Measurements from ENCODE around the gene RPS26.

RPS26 gene

GRCh38 chr12:56029166-56029519 is 12.6 kb upstream of the RPS26 start:
- POLR2A ChIA-PET, result interaction anchor here (0.6 to 1.7 kb wide), 7 partner anchors 11 to 123 kb away, joined by 3 to 8 read pairs (median 3); partner anchors contain the start of genes SUOX and ZC3H10
- TF ChIP-seq FOXK2 (IDR thresholded peaks at IDR 0.05) (no peak), NFRKB (IDR thresholded peaks at IDR 0.05) (no peak), FOXM1 (IDR thresholded peaks at IDR 0.05; ENCODE audit: borderline replicate concordance) (no peak), SP1 (IDR thresholded peaks at IDR 0.05) (no peak), ZNF384 (IDR thresholded peaks at IDR 0.05) (no peak), LEF1 (IDR thresholded peaks at IDR 0.05; ENCODE audit: borderline replicate concordance) (no peak), SUZ12 (IDR thresholded peaks at IDR 0.05) (no peak), L3MBTL2 (conservative IDR thresholded peaks at IDR 0.05) (no peak), HDGF (IDR thresholded peaks at IDR 0.05; ENCODE audit: borderline replicate concordance) (no peak), BHLHE40 (IDR thresholded peaks at IDR 0.05; ENCODE audit: borderline replicate concordance) (no peak), PKNOX1 (IDR thresholded peaks at IDR 0.05) (no peak), ARNT (IDR thresholded peaks at IDR 0.05) (no peak), CTBP1 (IDR thresholded peaks at IDR 0.05; ENCODE audit: borderline replicate concordance) (no peak), ELF4 (IDR thresholded peaks at IDR 0.05) (no peak), FOXA1 (IDR thresholded peaks at IDR 0.05) (no peak), TARDBP (IDR thresholded peaks at IDR 0.05) (no peak)
- no peak for DNase-seq (ENCODE audit: extremely low spot score)
- CTCF ChIA-PET, result interaction anchor here (0.6 to 2.0 kb wide), 10 partner anchors 8 to 99 kb away, joined by 3 to 21 read pairs (median 4); partner anchors contain the start of genes IKZF4 and RAB5B

- POLR2A ChIA-PET, result interaction anchor here (0.6 to 1.7 kb wide), 8 partner anchors 11 to 122 kb away, joined by 3 to 8 read pairs (median 4); partner anchors contain the start of genes RAB5B, SUOX and ZC3H10
Measured at GRCh38 chr12:56029666-56030293, 11.9 kb upstream of the RPS26 start.

GRCh38 chr12:56031987-56032386 is 9.7 kb upstream of the RPS26 start:
- no peak for TF ChIP-seq ELF4 (IDR thresholded peaks at IDR 0.05)
- no peak for TF ChIP-seq CTBP1 (IDR thresholded peaks at IDR 0.05; ENCODE audit: borderline replicate concordance)
- TF ChIP-seq BHLHE40 (IDR thresholded peaks at IDR 0.05; ENCODE audit: borderline replicate concordance), result no peak
- no peak for TF ChIP-seq PKNOX1 (IDR thresholded peaks at IDR 0.05)
- no peak for DNase-seq (ENCODE audit: extremely low spot score)
- POLR2A ChIA-PET, result no interaction called here
- CTCF ChIA-PET, result interaction anchor here (0.5 kb wide), 1 partner anchor 209 kb away, joined by 3 read pairs; no protein-coding TSS in a partner anchor

More at GRCh38 chr12:56029666-56030293, 11.9 kb upstream of the RPS26 start:
- peak; percentile 63 for DNase-seq (ENCODE audit: extremely low spot score)
- CTCF ChIA-PET, result interaction anchor here (0.6 to 2.0 kb wide), 11 partner anchors 9 to 100 kb away, joined by 3 to 21 read pairs (median 4); partner anchors contain the start of genes IKZF4, RAB5B and SUOX
- no peak for TF ChIP-seq NFRKB (IDR thresholded peaks at IDR 0.05)
- TF ChIP-seq HDGF (IDR thresholded peaks at IDR 0.05; ENCODE audit: borderline replicate concordance), result no peak
- TF ChIP-seq FOXA1 (IDR thresholded peaks at IDR 0.05), result no peak
- no peak for TF ChIP-seq LEF1 (IDR thresholded peaks at IDR 0.05; ENCODE audit: borderline replicate concordance)
- TF ChIP-seq ELF4 (IDR thresholded peaks at IDR 0.05), result no peak
- TF ChIP-seq L3MBTL2 (conservative IDR thresholded peaks at IDR 0.05), result no peak
- TF ChIP-seq TARDBP (IDR thresholded peaks at IDR 0.05), result no peak
- no peak for TF ChIP-seq BHLHE40 (IDR thresholded peaks at IDR 0.05; ENCODE audit: borderline replicate concordance)
- no peak for TF ChIP-seq SP1 (IDR thresholded peaks at IDR 0.05)
- no peak for TF ChIP-seq FOXM1 (IDR thresholded peaks at IDR 0.05; ENCODE audit: borderline replicate concordance)
- no peak for TF ChIP-seq PKNOX1 (IDR thresholded peaks at IDR 0.05)
- TF ChIP-seq FOXK2 (IDR thresholded peaks at IDR 0.05), result no peak
- TF ChIP-seq ARNT (IDR thresholded peaks at IDR 0.05), result no peak
- TF ChIP-seq CTBP1 (IDR thresholded peaks at IDR 0.05; ENCODE audit: borderline replicate concordance), result no peak
- TF ChIP-seq SUZ12 (IDR thresholded peaks at IDR 0.05), result no peak
- TF ChIP-seq ZNF384 (IDR thresholded peaks at IDR 0.05), result no peak

GRCh38 chr12:56034586-56035332 is 7.0 kb upstream of the RPS26 start:
- ChIA-PET CTCF (no interaction called here), POLR2A (no interaction called here)
- no peak for TF ChIP-seq SUZ12 (IDR thresholded peaks at IDR 0.05)
- TF ChIP-seq FOXK2 (IDR thresholded peaks at IDR 0.05), result no peak
- TF ChIP-seq ARNT (IDR thresholded peaks at IDR 0.05), result no peak
- TF ChIP-seq NFRKB (IDR thresholded peaks at IDR 0.05), result no peak
- no peak for TF ChIP-seq TARDBP (IDR thresholded peaks at IDR 0.05)
- no peak for TF ChIP-seq L3MBTL2 (conservative IDR thresholded peaks at IDR 0.05)
- no peak for TF ChIP-seq ZNF384 (IDR thresholded peaks at IDR 0.05)
- TF ChIP-seq FOXM1 (IDR thresholded peaks at IDR 0.05; ENCODE audit: borderline replicate concordance), result no peak
- TF ChIP-seq SP1 (IDR thresholded peaks at IDR 0.05), result no peak
- TF ChIP-seq CTBP1 (IDR thresholded peaks at IDR 0.05; ENCODE audit: borderline replicate concordance), result no peak
- no peak for DNase-seq (ENCODE audit: extremely low spot score)

- POLR2A ChIA-PET, result interaction anchor here (0.7 to 1.4 kb wide), 4 partner anchors 30 to 61 kb away, joined by 3 to 9 read pairs (median 3); partner anchors contain the start of gene SUOX
- TF ChIP-seq FOXK2 (IDR thresholded peaks at IDR 0.05), result no peak
- no peak for TF ChIP-seq CTBP1 (IDR thresholded peaks at IDR 0.05; ENCODE audit: borderline replicate concordance)
- TF ChIP-seq SP1 (IDR thresholded peaks at IDR 0.05), result no peak
- no peak for TF ChIP-seq ZNF384 (IDR thresholded peaks at IDR 0.05)
- TF ChIP-seq FOXA1 (IDR thresholded peaks at IDR 0.05), result no peak
- TF ChIP-seq FOXM1 (IDR thresholded peaks at IDR 0.05; ENCODE audit: borderline replicate concordance), result no peak
- no peak for TF ChIP-seq ARNT (IDR thresholded peaks at IDR 0.05)
- no peak for TF ChIP-seq ELF4 (IDR thresholded peaks at IDR 0.05)
- no peak for TF ChIP-seq L3MBTL2 (conservative IDR thresholded peaks at IDR 0.05)
- no peak for DNase-seq (ENCODE audit: extremely low spot score)
- CTCF ChIA-PET, result interaction anchor here (0.9 kb wide), 1 partner anchor 42 kb away, joined by 5 read pairs; no protein-coding TSS in a partner anchor
Measured at GRCh38 chr12:56037161-56037560, 4.6 kb upstream of the RPS26 start.

Data from HEK293T (cell line).